ENCODE results near the gene CD96. TPM values are rescaled to one million over a fixed set of nuclear protein-coding genes. Genes with fewer than 3 reads are reported as not detected.

CD96 gene
- total RNA-seq (2014; rRNA removed; shearing (Covaris generic)), result not detected in 2 replicates
- total RNA-seq (2022), result not detected in 2 replicates
- percentile 4 among the genes with signal in this experiment for Bru-seq, nascent RNA
- percentile 6 among the genes with signal in this experiment for BruChase-seq, experiment 1, labeled RNA remaining after a 6-hour chase
- percentile 5 among the genes with signal in this experiment for BruChase-seq, experiment 2, labeled RNA remaining after a 2-hour chase
- long read RNA-seq, result 0 reads

GRCh38 chr3:111541911-111542483 lies at the start of gene CD96:
CD96 (plus strand) TSS chr3:111542197; CDS start chr3:111542249, 52 bp downstream.
- Histone ChIP-seq H3K4me2 (ENCODE audit: low read length) (peak within 1 kb of the TSS; percentile 7; the same call in 1 of the 2 replicates), H3K27ac (ENCODE audit: low read depth, low read length, poor library complexity, severe bottlenecking) (no peak within 1 kb of the TSS), H2AFZ (ENCODE audit: low read length) (no peak within 1 kb of the TSS), H3K4me1 (ENCODE audit: insufficient read depth, low read length, poor library complexity, severe bottlenecking) (no peaks in the 10 kb centered on the region), H3K79me2 (ENCODE audit: insufficient read depth, low read depth, low read length) (no peaks in the 10 kb centered on the region), H3K36me3 (ENCODE audit: insufficient read depth, low read length) (no peaks in the 10 kb centered on the region), H3K4me3 (ENCODE audit: low read depth, low read length, poor library complexity, severe bottlenecking) (no peak within 1 kb of the TSS), H4K20me1 (ENCODE audit: insufficient read depth, low read length) (no peaks in the 10 kb centered on the region), H3K9me2 (ENCODE audit: insufficient read depth, low read length) (no peaks in the 10 kb centered on the region), H3K9me3 (ENCODE audit: low read length) (no peaks in the 10 kb centered on the region)
- intact Hi-C loops (cut with micrococcal nuclease; ENCODE audit: unreplicated experiment), result no loop called here
- BruUV-seq (replicated peaks), result no TSS peak
- POLR2A ChIA-PET, result no interaction called here
- CTCF ChIA-PET (ENCODE audit: unreplicated experiment), result no interaction called here
- no peak for DNase-seq (ENCODE audit: low spot score)
- no peak for TF ChIP-seq CTCF (conservative IDR thresholded peaks at IDR 0.05; ENCODE audit: low read length)
- TF ChIP-seq EZH2phosphoT487 (IDR thresholded peaks at IDR 0.05; ENCODE audit: borderline replicate concordance, low read depth, low read length), result no peak

- TF ChIP-seq CTCF (conservative IDR thresholded peaks at IDR 0.05; ENCODE audit: low read length) (no peak), EZH2phosphoT487 (IDR thresholded peaks at IDR 0.05; ENCODE audit: borderline replicate concordance, low read depth, low read length) (no peak)
- no peaks in the 10 kb centered on the region for H3K9me2 ChIP-seq (ENCODE audit: insufficient read depth, low read length)
- no TSS peak for BruUV-seq (replicated peaks)
- intact Hi-C loops (cut with micrococcal nuclease; ENCODE audit: unreplicated experiment), result no loop called here
- H3K9me3 ChIP-seq (ENCODE audit: low read length), result no peaks in the 10 kb centered on the region
- CTCF ChIA-PET (ENCODE audit: unreplicated experiment), result no interaction called here
- no peak for DNase-seq (ENCODE audit: low spot score)
- no peaks in the 10 kb centered on the region for H3K4me1 ChIP-seq (ENCODE audit: insufficient read depth, low read length, poor library complexity, severe bottlenecking)
- H4K20me1 ChIP-seq (ENCODE audit: insufficient read depth, low read length), result no peaks in the 10 kb centered on the region
- H3K36me3 ChIP-seq (ENCODE audit: insufficient read depth, low read length), result no peaks in the 10 kb centered on the region
- no peak overlapping the region for H3K4me3 ChIP-seq (ENCODE audit: low read depth, low read length, poor library complexity, severe bottlenecking)
- no peaks in the 10 kb centered on the region for H3K79me2 ChIP-seq (ENCODE audit: insufficient read depth, low read depth, low read length)
- H2AFZ ChIP-seq (ENCODE audit: low read length), result no peak overlapping the region
- no peak overlapping the region for H3K4me2 ChIP-seq (ENCODE audit: low read length)
- POLR2A ChIA-PET, result no interaction called here
- H3K27ac ChIP-seq (ENCODE audit: low read depth, low read length, poor library complexity, severe bottlenecking), result no peak overlapping the region
Observed at GRCh38 chr3:111493276-111493675, 48.7 kb upstream of the CD96 start.

- TF ChIP-seq CTCF (conservative IDR thresholded peaks at IDR 0.05; ENCODE audit: low read length) (no peak), EZH2phosphoT487 (IDR thresholded peaks at IDR 0.05; ENCODE audit: borderline replicate concordance, low read depth, low read length) (no peak)
- no peak overlapping the region for H2AFZ ChIP-seq (ENCODE audit: low read length)
Observed at GRCh38 chr3:111496894-111497559, 45.0 kb upstream of the CD96 start.

More at GRCh38 chr3:111496894-111497559, 45.0 kb upstream of the CD96 start:
- H3K4me3 ChIP-seq (ENCODE audit: low read depth, low read length, poor library complexity, severe bottlenecking), result no peak overlapping the region
- H3K4me1 ChIP-seq (ENCODE audit: insufficient read depth, low read length, poor library complexity, severe bottlenecking), result no peaks in the 10 kb centered on the region
- H3K36me3 ChIP-seq (ENCODE audit: insufficient read depth, low read length), result no peaks in the 10 kb centered on the region
- no peak for DNase-seq (ENCODE audit: low spot score)
- H3K4me2 ChIP-seq (ENCODE audit: low read length), result no peak overlapping the region
- POLR2A ChIA-PET, result no interaction called here
- H3K9me2 ChIP-seq (ENCODE audit: insufficient read depth, low read length), result no peaks in the 10 kb centered on the region
- no peak overlapping the region for H3K27ac ChIP-seq (ENCODE audit: low read depth, low read length, poor library complexity, severe bottlenecking)
- CTCF ChIA-PET (ENCODE audit: unreplicated experiment), result no interaction called here
- no TSS peak for BruUV-seq (replicated peaks)
- no peaks in the 10 kb centered on the region for H3K9me3 ChIP-seq (ENCODE audit: low read length)
- H4K20me1 ChIP-seq (ENCODE audit: insufficient read depth, low read length), result no peaks in the 10 kb centered on the region
- intact Hi-C loops (cut with micrococcal nuclease; ENCODE audit: unreplicated experiment), result no loop called here
- no peaks in the 10 kb centered on the region for H3K79me2 ChIP-seq (ENCODE audit: insufficient read depth, low read depth, low read length)

All from OCI-LY7 (cell line).